ENCODE measurements around the gene KCNMA1. TPM values are rescaled to one million over a fixed set of nuclear protein-coding genes. Genes with fewer than 3 reads are reported as not detected.

Gene KCNMA1
- total RNA-seq, 1 donor: 77.8 TPM

DNA sequence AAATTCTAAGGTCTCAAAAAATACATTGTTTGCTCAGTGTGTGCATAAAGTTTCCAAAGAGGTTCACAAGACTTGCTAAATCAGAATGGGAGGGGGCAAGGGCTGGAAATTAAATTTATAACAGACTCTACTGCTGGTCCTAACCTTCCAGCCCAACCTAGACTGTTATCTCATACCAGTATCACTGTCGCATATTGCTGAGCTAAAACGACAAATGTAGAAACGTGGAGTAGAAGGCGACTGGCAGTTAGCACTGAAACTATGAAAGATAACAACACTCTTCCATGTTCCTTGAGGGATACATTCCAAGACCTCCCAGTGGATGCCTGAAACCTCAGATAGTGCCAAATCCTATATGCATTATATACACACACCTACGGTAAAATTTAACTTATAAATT is 514.3 kb downstream of the KCNMA1 start:
- Histone ChIP-seq H3K27me3 (ENCODE audit: insufficient read depth, low read length) (no peaks in the 10 kb centered on the region), H3K79me2 (ENCODE audit: insufficient read depth, low read length) (no peaks in the 10 kb centered on the region), H3K27ac (ENCODE audit: low read depth, low read length) (no peak overlapping the region), H3K9me3 (ENCODE audit: low read depth, low read length) (no peaks in the 10 kb centered on the region), H3K4me3 (ENCODE audit: insufficient read depth, low read length) (no peak overlapping the region), H3K4me1 (ENCODE audit: insufficient read depth, low read length) (no peaks in the 10 kb centered on the region), H4K20me1 (ENCODE audit: insufficient read depth, low read length) (no peaks in the 10 kb centered on the region), H3K4me2 (ENCODE audit: insufficient read depth, low read length) (no peak overlapping the region), H2AFZ (ENCODE audit: low read length) (no peak overlapping the region), H3K36me3 (ENCODE audit: insufficient read depth, low read length) (no peaks in the 10 kb centered on the region)
- no peak for TF ChIP-seq CTCF (IDR thresholded peaks at IDR 0.05; ENCODE audit: extremely low read depth, low read depth, low read length)
- no peak for DNase-seq (ENCODE audit: insufficient read length, low spot score, missing footprints)

GRCh38 chr10:77121829-77122228 is 515.8 kb downstream of the KCNMA1 start:
- Histone ChIP-seq H3K4me1 (ENCODE audit: insufficient read depth, low read length) (no peaks in the 10 kb centered on the region), H3K4me3 (ENCODE audit: insufficient read depth, low read length) (no peak overlapping the region), H3K4me2 (ENCODE audit: insufficient read depth, low read length) (no peak overlapping the region), H3K9me3 (ENCODE audit: low read depth, low read length) (no peaks in the 10 kb centered on the region), H3K36me3 (ENCODE audit: insufficient read depth, low read length) (no peaks in the 10 kb centered on the region), H3K27ac (ENCODE audit: low read depth, low read length) (no peak overlapping the region), H2AFZ (ENCODE audit: low read length) (no peak overlapping the region), H3K79me2 (ENCODE audit: insufficient read depth, low read length) (no peaks in the 10 kb centered on the region), H3K27me3 (ENCODE audit: insufficient read depth, low read length) (no peaks in the 10 kb centered on the region), H4K20me1 (ENCODE audit: insufficient read depth, low read length) (no peaks in the 10 kb centered on the region)
- TF ChIP-seq CTCF (IDR thresholded peaks at IDR 0.05; ENCODE audit: extremely low read depth, low read depth, low read length): no peak
- DNase-seq (ENCODE audit: insufficient read length, low spot score, missing footprints): no peak

- H3K27me3 ChIP-seq (ENCODE audit: insufficient read depth, low read length): no peaks in the 10 kb centered on the region
- no peaks in the 10 kb centered on the region for H4K20me1 ChIP-seq (ENCODE audit: insufficient read depth, low read length)
- no peak overlapping the region for H3K4me2 ChIP-seq (ENCODE audit: insufficient read depth, low read length)
- no peaks in the 10 kb centered on the region for H3K9me3 ChIP-seq (ENCODE audit: low read depth, low read length)
- no peaks in the 10 kb centered on the region for H3K4me1 ChIP-seq (ENCODE audit: insufficient read depth, low read length)
- H2AFZ ChIP-seq (ENCODE audit: low read length): no peak overlapping the region
- H3K27ac ChIP-seq (ENCODE audit: low read depth, low read length): no peak overlapping the region
- no peak overlapping the region for H3K4me3 ChIP-seq (ENCODE audit: insufficient read depth, low read length)
- TF ChIP-seq CTCF (IDR thresholded peaks at IDR 0.05; ENCODE audit: extremely low read depth, low read depth, low read length): no peak
- no peak for DNase-seq (ENCODE audit: insufficient read length, low spot score, missing footprints)
- no peaks in the 10 kb centered on the region for H3K79me2 ChIP-seq (ENCODE audit: insufficient read depth, low read length)
- H3K36me3 ChIP-seq (ENCODE audit: insufficient read depth, low read length): no peaks in the 10 kb centered on the region
These were observed 516.8 kb downstream of the KCNMA1 start for GRCh38 chr10:77120666-77121376.

DNA sequence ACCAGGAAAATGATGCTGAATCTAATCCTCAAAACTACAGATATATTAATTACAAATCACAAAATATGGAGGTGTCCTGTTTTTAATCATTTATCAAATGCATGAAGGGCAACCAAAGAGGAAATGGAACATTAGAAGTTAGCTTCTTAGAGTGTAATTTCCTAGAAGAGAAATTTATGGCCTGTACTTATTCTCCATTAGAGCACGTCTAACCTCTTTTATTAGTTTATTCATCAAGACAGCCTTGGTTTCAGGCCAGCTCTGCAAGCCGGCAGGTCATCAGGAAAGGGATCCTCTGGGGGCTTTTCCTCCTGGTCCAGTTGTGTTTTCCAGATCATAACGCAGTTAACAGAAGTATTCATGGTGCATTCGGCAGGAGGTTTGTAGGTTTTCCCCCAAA is 517.6 kb downstream of the KCNMA1 start:
- no peaks in the 10 kb centered on the region for H3K27me3 ChIP-seq (ENCODE audit: insufficient read depth, low read length)
- H3K4me3 ChIP-seq (ENCODE audit: insufficient read depth, low read length): no peak overlapping the region
- no peak overlapping the region for H3K4me2 ChIP-seq (ENCODE audit: insufficient read depth, low read length)
- no peak overlapping the region for H2AFZ ChIP-seq (ENCODE audit: low read length)
- no peak for DNase-seq (ENCODE audit: insufficient read length, low spot score, missing footprints)
- no peaks in the 10 kb centered on the region for H4K20me1 ChIP-seq (ENCODE audit: insufficient read depth, low read length)
- no peak overlapping the region for H3K27ac ChIP-seq (ENCODE audit: low read depth, low read length)
- no peaks in the 10 kb centered on the region for H3K9me3 ChIP-seq (ENCODE audit: low read depth, low read length)
- H3K36me3 ChIP-seq (ENCODE audit: insufficient read depth, low read length): no peaks in the 10 kb centered on the region
- no peaks in the 10 kb centered on the region for H3K79me2 ChIP-seq (ENCODE audit: insufficient read depth, low read length)
- TF ChIP-seq CTCF (IDR thresholded peaks at IDR 0.05; ENCODE audit: extremely low read depth, low read depth, low read length): no peak
- no peaks in the 10 kb centered on the region for H3K4me1 ChIP-seq (ENCODE audit: insufficient read depth, low read length)

Data from osteoblast (primary cell).